ENCODE results near the gene SUPV3L1. TPM values are rescaled to one million over a fixed set of nuclear protein-coding genes. Genes with fewer than 3 reads are reported as not detected.
A peak's percentile ranks its signal among the peaks of the same experiment; 100 is the strongest.

The SUPV3L1 gene
- total and polyA plus RNA-seq, 2 of the 8 experiments (the other 6 are each of a cell fraction or from before 2014, with no cell fraction given) = 34.6 to 45.6 TPM

DNA sequence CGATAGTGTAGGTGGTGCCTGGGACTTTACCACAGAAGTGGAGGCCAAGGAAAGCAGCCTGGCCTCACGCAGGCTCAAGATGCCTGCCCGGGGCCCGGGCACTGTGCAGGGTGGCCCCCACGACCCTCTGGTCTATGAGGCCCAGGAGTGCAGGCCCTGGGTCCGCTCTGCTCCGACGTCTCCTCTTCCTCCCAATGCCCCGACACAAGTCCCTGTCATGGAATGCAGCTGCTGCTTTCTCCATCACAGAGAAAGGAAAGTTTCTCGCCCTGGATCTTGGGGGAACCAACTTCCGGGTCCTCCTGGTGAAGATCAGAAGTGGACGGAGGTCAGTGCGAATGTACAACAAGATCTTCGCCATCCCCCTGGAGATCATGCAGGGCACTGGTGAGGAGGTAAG, 70.0 kb downstream of the SUPV3L1 start:
- no peaks in the 10 kb centered on the region for H3K9me3 ChIP-seq (ENCODE audit: insufficient read depth in 2 of 2, low read depth in 1 of 2, low read length in 1 of 2)
- no peak overlapping the region for H2BK120ac ChIP-seq (replicated peaks; ENCODE audit: low read depth, low read length)
- H4K91ac ChIP-seq (replicated peaks; ENCODE audit: insufficient read length, low read length) = no peak overlapping the region
- H3K4me3 ChIP-seq (ENCODE audit: extremely low read depth in 1 of 4, insufficient read depth in 2 of 4, low read depth in 3 of 4, low read length in 4 of 4) = no peak overlapping the region
- H4K8ac ChIP-seq (ENCODE audit: extremely low read depth, insufficient read depth, low read length) = peak overlapping the region; percentile 58; the same call in 1 of the 2 replicates
- no peaks in the 10 kb centered on the region for H4K20me1 ChIP-seq (replicated peaks in 1 of 2; ENCODE audit: control insufficient read depth in 1 of 2, insufficient read depth in 2 of 2, low read length in 2 of 2)
- 0 out of 2 replicates have a peak overlapping the region, but pooled peaks have one; percentile 55 for H2AFZ ChIP-seq (ENCODE audit: low read length)
- H2AK5ac ChIP-seq (ENCODE audit: low read depth, low read length) = no peak overlapping the region
- ChIA-PET POLR2A (ENCODE audit: partially characterized antibody) (no interaction called here), CTCF (ENCODE audit: partially characterized antibody) (no interaction called here)
- no peak for TF ChIP-seq SIN3A (conservative IDR thresholded peaks at IDR 0.05 in 1 of 2, IDR thresholded peaks at IDR 0.05 in 1 of 2; ENCODE audit: low read depth in 1 of 2, low read length in 2 of 2)
- no peak for TF ChIP-seq TBP (IDR thresholded peaks at IDR 0.05; ENCODE audit: low read depth, low read length)
- no peak for TF ChIP-seq GTF2F1 (IDR thresholded peaks at IDR 0.05; ENCODE audit: borderline replicate concordance, low read depth, low read length)
- TF ChIP-seq CREB1 (IDR thresholded peaks at IDR 0.05) = no peak
- TF ChIP-seq CBX8 (IDR thresholded peaks at IDR 0.05; ENCODE audit: borderline replicate concordance, low read depth, low read length) = no peak
- TF ChIP-seq FOSL1 (IDR thresholded peaks at IDR 0.05; ENCODE audit: insufficient read depth, low read depth, low read length) = no peak
- no peak for TF ChIP-seq CHD2 (IDR thresholded peaks at IDR 0.05; ENCODE audit: low read length)
- TF ChIP-seq SP4 (IDR thresholded peaks at IDR 0.05; ENCODE audit: low read length) = no peak
- TF ChIP-seq CTBP2 (IDR thresholded peaks at IDR 0.05; ENCODE audit: borderline replicate concordance, insufficient read depth, insufficient read length, low read length) = no peak
- TF ChIP-seq GABPA (IDR thresholded peaks at IDR 0.05; ENCODE audit: borderline replicate concordance, insufficient read depth, low read length) = no peak
- no peak for TF ChIP-seq KDM4A (IDR thresholded peaks at IDR 0.05; ENCODE audit: low read depth, low read length, severe bottlenecking)
- TF ChIP-seq JUND (IDR thresholded peaks at IDR 0.05; ENCODE audit: low read length) = no peak
- no peak for TF ChIP-seq SRF (IDR thresholded peaks at IDR 0.05; ENCODE audit: low read depth, low read length)
- no peak for TF ChIP-seq SAP30 (IDR thresholded peaks at IDR 0.05; ENCODE audit: insufficient read depth, insufficient replicate concordance, low read length)
- no peak overlapping the region for H3K18ac ChIP-seq (ENCODE audit: extremely low read depth, low read length)
- 82% methylated on average over 13 of the region's 14 CpGs; no CpG with 5 or more reads in 1 of the 2 experiments for WGBS, 2 experiments (ENCODE audit: extremely low coverage in 1 of 2, insufficient coverage in 1 of 2, insufficient read length in 1 of 2, insufficient replicate concordance in 2 of 2, low coverage in 1 of 2, low lambda C conversion rate in 2 of 2, missing lambda C conversion rate in 1 of 2)
- H2BK5ac ChIP-seq (ENCODE audit: low read depth, low read length) = no peak overlapping the region
- H2BK12ac ChIP-seq (ENCODE audit: low read depth, low read length) = no peak overlapping the region
- no peaks in the 10 kb centered on the region; a peak in 1 of 7 replicates for H3K4me1 ChIP-seq (replicated peaks in 1 of 4; ENCODE audit: control insufficient read depth in 3 of 4, insufficient read depth in 4 of 4, low read length in 3 of 4)
- no peak overlapping the region for H3K4ac ChIP-seq (replicated peaks; ENCODE audit: insufficient read length, low read depth, low read length)
- H2BK15ac ChIP-seq (ENCODE audit: low read length) = no peak overlapping the region
- H3K79me1 ChIP-seq (ENCODE audit: low read depth, low read length) = no peaks in the 10 kb centered on the region
- no peak overlapping the region for H3K4me2 ChIP-seq (ENCODE audit: insufficient read depth in 1 of 2, low read depth in 2 of 2, low read length in 2 of 2)
- H3K27ac ChIP-seq (ENCODE audit: low read depth, low read length) = no peak overlapping the region
- no peaks in the 10 kb centered on the region for H3K79me2 ChIP-seq (ENCODE audit: control insufficient read depth in 1 of 2, insufficient read depth in 2 of 2, low read length in 2 of 2)
- no peak overlapping the region for H3K9ac ChIP-seq (replicated peaks in 1 of 4; ENCODE audit: extremely low read depth in 1 of 4, low read depth in 3 of 4, low read length in 3 of 4)
- no peak overlapping the region for H3K14ac ChIP-seq (ENCODE audit: insufficient read length)
- H2BK20ac ChIP-seq (ENCODE audit: low read length) = no peak overlapping the region
- no peaks in the 10 kb centered on the region for H3K36me3 ChIP-seq (ENCODE audit: control insufficient read depth in 2 of 4, insufficient read depth in 4 of 4, low read length in 3 of 4)
- H3K56ac ChIP-seq (replicated peaks; ENCODE audit: insufficient read length, low read depth, low read length) = no peak overlapping the region
- FAIRE-seq (no peak), DNase-seq (ENCODE audit: low read depth in 1 of 2, low spot score in 2 of 2) (no peak)
- H4K5ac ChIP-seq (ENCODE audit: insufficient read length, low read depth, low read length) = no peak overlapping the region
- H3K23ac ChIP-seq (ENCODE audit: insufficient read length) = no peak overlapping the region
- H3K27me3 ChIP-seq (replicated peaks in 1 of 4; ENCODE audit: control insufficient read depth in 3 of 4, extremely low read depth in 1 of 4, insufficient read depth in 3 of 4, low read length in 3 of 4) = no peaks in the 10 kb centered on the region
- no peaks in the 10 kb centered on the region for H3K23me2 ChIP-seq (ENCODE audit: low read depth, low read length)

Measured in H1 (cell line).